ENCODE results near the gene TRPM8.

The TRPM8 gene

DNA sequence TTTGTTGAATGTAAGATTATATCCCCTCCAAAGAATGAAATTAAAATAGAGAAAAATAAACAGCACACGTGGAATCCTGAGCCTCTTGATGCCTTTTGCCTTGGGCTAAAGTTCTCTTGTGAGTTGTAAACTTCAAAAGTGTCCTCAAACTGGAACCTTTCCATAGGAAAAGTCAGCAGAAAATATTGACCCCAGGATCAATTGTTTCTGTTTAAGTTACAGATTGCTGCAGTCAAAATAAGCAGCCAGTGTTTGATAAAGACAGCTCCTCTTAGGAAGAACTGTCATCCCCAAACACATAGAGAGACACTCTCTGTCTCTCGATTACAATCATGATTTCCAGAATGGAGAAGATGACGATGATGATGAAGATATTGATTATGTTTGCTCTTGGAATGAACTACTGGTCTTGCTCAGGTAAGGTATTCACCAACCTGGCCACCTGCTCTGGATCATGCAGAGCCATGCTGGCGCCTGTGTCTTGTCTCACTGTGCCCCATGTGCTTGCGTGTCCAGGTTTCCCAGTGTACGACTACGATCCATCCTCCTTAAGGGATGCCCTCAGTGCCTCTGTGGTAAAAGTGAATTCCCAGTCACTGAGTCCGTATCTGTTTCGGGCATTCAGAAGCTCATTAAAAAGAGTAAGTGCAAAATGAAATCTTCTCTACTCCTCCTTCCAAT is 133.4 kb downstream of the TRPM8 start, which contains the start of gene SPP2:
SPP2 (plus strand) TSS at position 248 of the 681 bp plus-strand sequence; CDS start at position 333, 85 bp downstream.
- no peak for TF ChIP-seq GATA3 (IDR thresholded peaks at IDR 0.05; ENCODE audit: low read depth, low read length)
- no peak for TF ChIP-seq GATA2 (IDR thresholded peaks at IDR 0.05; ENCODE audit: low read depth, low read length)

GRCh38 chr2:234051374-234052070 is 134.3 kb downstream of the TRPM8 start:
- TF ChIP-seq GATA3 (IDR thresholded peaks at IDR 0.05; ENCODE audit: low read depth, low read length) (no peak), GATA2 (IDR thresholded peaks at IDR 0.05; ENCODE audit: low read depth, low read length) (no peak)

DNA sequence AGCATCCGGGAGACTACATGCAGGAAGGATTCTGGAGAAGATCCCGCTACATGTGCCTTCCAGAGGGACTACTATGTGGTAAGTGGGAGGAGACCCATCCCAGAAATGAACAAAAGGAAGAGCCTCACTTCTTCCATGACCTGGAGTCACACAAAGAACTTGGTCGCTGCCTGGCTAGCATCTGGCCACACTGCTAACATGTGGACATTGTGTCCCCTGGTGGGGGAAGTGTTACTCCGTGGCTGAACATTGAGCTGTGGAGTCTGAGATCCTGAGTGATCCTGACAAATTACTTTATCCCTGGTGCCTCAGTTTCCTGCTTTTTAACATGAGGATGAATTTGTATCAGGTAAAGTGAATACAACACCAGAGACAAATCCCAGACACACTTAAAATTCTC is 141.7 kb downstream of the TRPM8 start:
- TF ChIP-seq GATA3 (IDR thresholded peaks at IDR 0.05; ENCODE audit: low read depth, low read length) (no peak), GATA2 (IDR thresholded peaks at IDR 0.05; ENCODE audit: low read depth, low read length) (no peak)

DNA sequence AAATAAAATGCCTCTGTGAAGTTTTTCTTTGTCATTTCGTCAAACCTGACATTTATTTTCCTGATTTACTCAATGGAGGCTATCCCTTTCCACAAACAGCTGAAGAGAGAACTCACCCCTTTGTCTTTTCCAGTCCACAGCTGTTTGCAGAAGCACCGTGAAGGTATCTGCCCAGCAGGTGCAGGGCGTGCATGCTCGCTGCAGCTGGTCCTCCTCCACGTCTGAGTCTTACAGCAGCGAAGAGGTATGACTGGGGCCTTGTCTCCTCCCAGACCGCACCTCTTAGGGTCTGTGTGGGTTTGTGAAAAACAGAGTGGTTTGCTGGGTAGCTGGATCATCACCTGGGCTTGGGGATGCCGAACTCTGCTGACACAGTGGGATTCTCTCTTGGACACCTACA is 143.1 kb downstream of the TRPM8 start:
- no peak for TF ChIP-seq GATA3 (IDR thresholded peaks at IDR 0.05; ENCODE audit: low read depth, low read length)
- no peak for TF ChIP-seq GATA2 (IDR thresholded peaks at IDR 0.05; ENCODE audit: low read depth, low read length)

DNA sequence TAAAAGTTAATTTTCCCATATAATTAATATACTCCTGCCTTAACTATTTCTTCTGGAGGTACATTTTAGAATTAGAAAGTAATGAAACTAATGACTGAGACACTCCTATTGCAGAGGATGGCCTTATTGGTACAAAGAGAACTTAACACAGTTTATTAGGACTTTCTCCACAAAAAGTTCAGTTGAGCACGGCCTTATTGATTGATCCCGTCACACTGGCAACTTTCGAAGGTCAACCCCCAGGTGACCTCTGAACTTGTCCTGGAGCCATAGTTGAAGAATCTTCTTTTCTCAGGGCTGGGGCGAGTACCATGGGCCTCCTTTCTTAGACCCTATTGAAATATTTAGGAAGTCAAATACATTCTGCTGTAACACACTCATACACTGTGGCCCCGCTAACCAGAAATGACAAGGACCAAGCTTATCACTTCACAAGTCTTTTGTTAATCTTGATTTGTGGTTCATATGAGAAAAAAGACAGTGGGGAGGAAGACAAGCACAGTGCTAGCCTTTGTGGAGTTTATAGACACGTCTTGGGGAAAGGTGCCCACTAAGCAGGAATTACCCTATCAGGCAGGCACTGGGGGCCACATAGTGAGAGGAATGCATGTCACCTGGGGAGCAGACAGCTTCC is 144.6 kb downstream of the TRPM8 start:
- TF ChIP-seq GATA3 (IDR thresholded peaks at IDR 0.05; ENCODE audit: low read depth, low read length) (no peak), GATA2 (IDR thresholded peaks at IDR 0.05; ENCODE audit: low read depth, low read length) (no peak)

- no peak for TF ChIP-seq GATA2 (IDR thresholded peaks at IDR 0.05; ENCODE audit: low read depth, low read length)
- TF ChIP-seq GATA3 (IDR thresholded peaks at IDR 0.05; ENCODE audit: low read depth, low read length) = no peak
Observed at GRCh38 chr2:234066587-234066986, 149.4 kb downstream of the TRPM8 start.
